Left ventricle myocardium superior (tissue), 1 donor: ENCODE results near the gene GNB3. TPM values are rescaled to one million over a fixed set of nuclear protein-coding genes. Genes with fewer than 3 reads are reported as not detected.
A peak's percentile ranks its signal among the peaks of the same experiment; 100 is the strongest.

Experiments
- ATAC-seq: fragments of 200-7000 bp; cut with Tn5 transposase; one replicate; pipeline ENCODE4 v1.9.1; 2020; ENCODE audit warnings: mild to moderate bottlenecking, moderate library complexity
- DNase-seq: peaks from one replicate; pipeline ENCODE4 v3.0.0-alpha.2; 2020
- intact Hi-C: fragments of 100-400 bp; cut with micrococcal nuclease; formaldehyde crosslinking; loops from one replicate; pipeline ENCODE4 v1.11.0; 2022
- long read RNA-seq: library from polyadenylated mRNA; unstranded; transcript quantifications from one replicate; pipeline ENCODE4 v2.0.0, GENCODE V29; 2021
- total RNA-seq: library from RNA; stranded (reverse); fragmentation: NEBNext Ultra II Directional; extraction: Animal tissue kit (Norgen Biotek cat#: 25700); gene quantifications from one replicate; pipeline ENCODE4 v1.2.1, GENCODE V29; 2021
- donor health status: DM: no; HTN: yes; CAD: no; lungs with severe emphysema.

The GNB3 gene
- 5.4 TPM for total RNA-seq
- long read RNA-seq, partial matches to known transcripts = 3 of 3 reads
- long read RNA-seq, other reads (novel, unspliced or antisense) = 0 of 3 reads

GRCh38 chr12:6840761-6841515, at the start of gene GNB3:
TSS of gene GNB3 (plus strand) at chr12:6840925. CDS start at chr12:6841288, 363 bp downstream.
- DNase-seq = peak; percentile 76

GRCh38 chr12:6791931-6792520, 48.7 kb upstream of the GNB3 start:
- ATAC-seq (no peak), DNase-seq (no peak)
- intact Hi-C loops = no loop called here

More at GRCh38 chr12:6840761-6841515, at the start of gene GNB3:
- peak; percentile 80 for ATAC-seq
- intact Hi-C loops = no loop called here

GRCh38 chr12:6792522-6793201, 48.1 kb upstream of the GNB3 start:
- peak; percentile 69 for ATAC-seq
- peak; percentile 55 for DNase-seq
- intact Hi-C loops = no loop called here

GRCh38 chr12:6795088-6795487, 45.6 kb upstream of the GNB3 start:
- ATAC-seq (no peak), DNase-seq (no peak)
- intact Hi-C loops = no loop called here

- ATAC-seq (no peak), DNase-seq (no peak)
- intact Hi-C loops = no loop called here
Observed at GRCh38 chr12:6796576-6796975, 44.1 kb upstream of the GNB3 start.

GRCh38 chr12:6799147-6799546, 41.6 kb upstream of the GNB3 start:
- no peak for DNase-seq
- ATAC-seq = no peak
- intact Hi-C loops = no loop called here

GRCh38 chr12:6807170-6807569, 33.6 kb upstream of the GNB3 start:
- intact Hi-C loops = no loop called here
- no peak for ATAC-seq

GRCh38 chr12:6809056-6809455, 31.7 kb upstream of the GNB3 start:
- no peak for DNase-seq
- intact Hi-C loops = no loop called here
- no peak for ATAC-seq

More at GRCh38 chr12:6807170-6807569, 33.6 kb upstream of the GNB3 start:
- no peak for DNase-seq

GRCh38 chr12:6810758-6811157, 30.0 kb upstream of the GNB3 start:
- ATAC-seq (no peak), DNase-seq (no peak)
- intact Hi-C loops = no loop called here

- ATAC-seq = no peak
- no peak for DNase-seq
- intact Hi-C loops = no loop called here
Observed at GRCh38 chr12:6813363-6813762, 27.4 kb upstream of the GNB3 start.

- DNase-seq (no peak), ATAC-seq (no peak)
- intact Hi-C loops = no loop called here
Observed at GRCh38 chr12:6816598-6816997, 24.1 kb upstream of the GNB3 start.

- ATAC-seq = no peak
- intact Hi-C loops = no loop called here
Observed at GRCh38 chr12:6817098-6817497, 23.6 kb upstream of the GNB3 start.

GRCh38 chr12:6817662-6818157, 23.0 kb upstream of the GNB3 start:
- intact Hi-C loops = no loop called here
- DNase-seq (no peak), ATAC-seq (no peak)

More at GRCh38 chr12:6817098-6817497, 23.6 kb upstream of the GNB3 start:
- DNase-seq = no peak

GRCh38 chr12:6818222-6818621, 22.5 kb upstream of the GNB3 start:
- no peak for ATAC-seq
- intact Hi-C loops = no loop called here
- no peak for DNase-seq

GRCh38 chr12:6818645-6819044, 22.1 kb upstream of the GNB3 start:
- no peak for ATAC-seq
- intact Hi-C loops = no loop called here

GRCh38 chr12:6819106-6820030, 21.4 kb upstream of the GNB3 start:
- intact Hi-C loops = no loop called here
- ATAC-seq (no peak), DNase-seq (no peak)

More at GRCh38 chr12:6818645-6819044, 22.1 kb upstream of the GNB3 start:
- no peak for DNase-seq

GRCh38 chr12:6820166-6820565, 20.6 kb upstream of the GNB3 start:
- ATAC-seq = no peak
- intact Hi-C loops = no loop called here

GRCh38 chr12:6821591-6822425, 18.9 kb upstream of the GNB3 start, which contains the start of gene GPR162:
TSS of gene GPR162 (plus strand) at chr12:6821821. CDS start at chr12:6823899, 2,078 bp downstream.
- peak; percentile 69 for ATAC-seq
- peak; percentile 79 for DNase-seq
- intact Hi-C loops = no loop called here

More at GRCh38 chr12:6820166-6820565, 20.6 kb upstream of the GNB3 start:
- DNase-seq = no peak
